ENCODE data around the gene AGBL4.

Gene AGBL4

DNA sequence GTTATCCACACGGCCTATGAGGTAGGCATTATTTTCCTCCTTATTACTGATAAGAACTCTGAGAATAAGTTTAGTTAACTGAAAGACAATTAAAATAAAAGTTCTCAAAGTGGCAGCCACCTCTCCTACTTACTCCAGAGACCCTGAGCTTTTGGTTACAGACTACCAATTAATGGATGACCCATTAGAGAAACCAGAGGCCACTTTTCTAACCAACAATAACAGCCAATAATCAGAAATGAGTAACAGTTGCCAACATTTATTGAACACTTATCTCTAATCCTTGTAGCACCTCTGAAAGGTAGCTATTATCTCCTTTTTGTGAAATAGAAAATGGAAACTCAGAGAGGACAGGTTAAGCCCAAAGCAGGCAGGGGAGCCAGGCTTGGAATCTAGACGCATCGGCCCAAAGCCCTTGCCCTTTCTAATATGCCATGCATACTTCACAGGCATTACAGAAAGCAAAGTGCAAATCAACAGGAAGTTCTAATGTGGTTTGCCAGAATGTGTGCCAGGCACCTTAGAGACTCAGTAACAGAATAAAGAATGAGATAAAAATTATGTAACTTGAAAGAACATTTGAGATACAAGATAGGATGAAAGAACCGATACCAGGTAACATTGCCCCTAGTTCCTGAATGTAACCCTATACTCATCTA is 1297.1 kb downstream of the AGBL4 start:
- no peak overlapping the region for H3K4me3 ChIP-seq (replicated peaks; ENCODE audit: low read depth, low read length)
- TF ChIP-seq, protein P1, sequence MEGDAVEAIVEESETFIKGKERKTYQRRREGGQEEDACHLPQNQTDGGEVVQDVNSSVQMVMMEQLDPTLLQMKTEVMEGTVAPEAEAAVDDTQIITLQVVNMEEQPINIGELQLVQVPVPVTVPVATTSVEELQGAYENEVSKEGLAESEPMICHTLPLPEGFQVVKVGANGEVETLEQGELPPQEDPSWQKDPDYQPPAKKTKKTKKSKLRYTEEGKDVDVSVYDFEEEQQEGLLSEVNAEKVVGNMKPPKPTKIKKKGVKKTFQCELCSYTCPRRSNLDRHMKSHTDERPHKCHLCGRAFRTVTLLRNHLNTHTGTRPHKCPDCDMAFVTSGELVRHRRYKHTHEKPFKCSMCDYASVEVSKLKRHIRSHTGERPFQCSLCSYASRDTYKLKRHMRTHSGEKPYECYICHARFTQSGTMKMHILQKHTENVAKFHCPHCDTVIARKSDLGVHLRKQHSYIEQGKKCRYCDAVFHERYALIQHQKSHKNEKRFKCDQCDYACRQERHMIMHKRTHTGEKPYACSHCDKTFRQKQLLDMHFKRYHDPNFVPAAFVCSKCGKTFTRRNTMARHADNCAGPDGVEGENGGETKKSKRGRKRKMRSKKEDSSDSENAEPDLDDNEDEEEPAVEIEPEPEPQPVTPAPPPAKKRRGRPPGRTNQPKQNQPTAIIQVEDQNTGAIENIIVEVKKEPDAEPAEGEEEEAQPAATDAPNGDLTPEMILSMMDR (IDR thresholded peaks at IDR 0.05; ENCODE audit: low read depth, low read length, missing control alignments), result no peak
- no peak for DNase-seq (ENCODE audit: extremely low read depth, low read depth)

DNA sequence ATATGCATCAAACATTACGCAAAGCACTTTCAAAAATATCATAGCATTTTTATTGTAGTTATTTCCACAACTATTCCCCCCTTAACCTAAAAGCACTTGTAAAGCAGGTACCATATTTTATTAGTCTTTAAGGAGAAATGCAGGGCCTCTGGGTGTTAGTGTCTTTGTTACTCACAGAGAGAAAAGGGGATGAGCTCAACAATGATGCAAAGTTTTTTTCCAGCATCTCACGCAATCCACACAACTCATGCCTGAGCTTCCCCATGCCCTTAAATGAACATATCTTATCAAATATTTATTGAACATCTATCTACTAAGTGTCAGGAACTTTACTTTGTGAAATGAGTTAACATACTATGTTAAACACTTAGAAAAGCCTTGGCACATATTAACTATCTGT is 1297.6 kb downstream of the AGBL4 start:
- no peak overlapping the region for H3K4me3 ChIP-seq (replicated peaks; ENCODE audit: low read depth, low read length)
- DNase-seq (ENCODE audit: extremely low read depth, low read depth), result no peak
- TF ChIP-seq, protein P1 (IDR thresholded peaks at IDR 0.05; ENCODE audit: low read depth, low read length, missing control alignments), result no peak

GRCh38 chr1:48725341-48726046 is 1298.3 kb downstream of the AGBL4 start:
- no peak for DNase-seq (ENCODE audit: extremely low read depth, low read depth)
- H3K4me3 ChIP-seq (replicated peaks; ENCODE audit: low read depth, low read length), result no peak overlapping the region
- TF ChIP-seq, protein P1 (IDR thresholded peaks at IDR 0.05; ENCODE audit: low read depth, low read length, missing control alignments), result no peak

GRCh38 chr1:48720929-48721328 is 1302.8 kb downstream of the AGBL4 start:
- DNase-seq (ENCODE audit: extremely low read depth, low read depth), result no peak
- TF ChIP-seq, protein P1 (IDR thresholded peaks at IDR 0.05; ENCODE audit: low read depth, low read length, missing control alignments), result no peak

DNA sequence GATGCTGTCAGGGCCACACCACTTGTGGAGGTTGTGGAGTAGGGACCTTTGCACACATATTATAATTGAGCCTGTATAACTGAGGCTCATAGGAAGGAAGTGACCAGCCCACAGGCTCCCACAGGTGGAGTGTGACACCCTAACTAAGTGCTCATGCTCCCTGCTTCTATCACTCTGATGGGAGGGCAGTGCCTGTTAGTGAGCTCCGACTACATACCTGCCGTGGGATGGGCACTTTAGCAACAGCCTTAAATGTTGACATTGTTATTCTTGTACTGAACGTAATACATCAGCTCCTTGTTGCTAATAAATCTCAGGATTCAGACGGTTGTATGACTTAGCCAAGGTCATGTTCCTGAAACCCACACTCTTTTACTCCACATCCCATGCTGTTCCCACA is 1305.0 kb downstream of the AGBL4 start:
- TF ChIP-seq, protein P1 (IDR thresholded peaks at IDR 0.05; ENCODE audit: low read depth, low read length, missing control alignments), result no peak
- no peak for DNase-seq (ENCODE audit: extremely low read depth, low read depth)
- H3K4me3 ChIP-seq (replicated peaks; ENCODE audit: low read depth, low read length), result no peak overlapping the region

More at GRCh38 chr1:48720929-48721328, 1302.8 kb downstream of the AGBL4 start:
- no peak overlapping the region for H3K4me3 ChIP-seq (replicated peaks; ENCODE audit: low read depth, low read length)

GRCh38 chr1:48718116-48718630 is 1305.6 kb downstream of the AGBL4 start:
- no peak for DNase-seq (ENCODE audit: extremely low read depth, low read depth)
- no peak overlapping the region for H3K4me3 ChIP-seq (replicated peaks; ENCODE audit: low read depth, low read length)
- TF ChIP-seq, protein P1 (IDR thresholded peaks at IDR 0.05; ENCODE audit: low read depth, low read length, missing control alignments), result no peak
